Measurements from ENCODE around the gene SLC4A2.

SLC4A2 gene

GRCh38 chr7:151115836-151116418 lies 56.5 kb downstream of the SLC4A2 start:
- peak overlapping the region in 1 of 7 experiments; percentile 14 for H3K4me3 ChIP-seq (ENCODE audit: control insufficient read depth in 1 of 7, extremely low read depth in 1 of 7, insufficient read depth in 4 of 7, low read depth in 2 of 7, low read length in 6 of 7)
- POLR2A ChIA-PET = interaction anchor here (0.5 kb wide), 1 partner anchor 67 kb away, joined by 3 read pairs; no protein-coding TSS in a partner anchor
- WGBS (ENCODE audit: insufficient coverage) = 93% methylated on average over 11 of the region's 14 CpGs

GRCh38 chr7:151116603-151117440 lies 57.4 kb downstream of the SLC4A2 start:
- no peak for DNase-seq
- Histone ChIP-seq H3K27me3 (replicated peaks in 2 of 5; ENCODE audit: control insufficient read depth in 4 of 5, insufficient read depth in 5 of 5, low read length in 4 of 5) (peaks cover 0 to 22% (median 7%) of the 10 kb centered on the region in 5 experiments), H3K4me3 (ENCODE audit: control insufficient read depth in 1 of 7, extremely low read depth in 1 of 7, insufficient read depth in 4 of 7, low read depth in 2 of 7, low read length in 6 of 7) (no peak overlapping the region), H3K27ac (ENCODE audit: insufficient read depth in 1 of 2, low read depth in 1 of 2, low read length in 2 of 2, poor library complexity in 1 of 2, severe bottlenecking in 2 of 2) (no peak overlapping the region), H3K36me3 (ENCODE audit: control insufficient read depth in 4 of 4, insufficient read depth in 4 of 4, low read length in 3 of 4) (peaks cover 0 to 61% (median 37%) of the 10 kb centered on the region in 4 experiments), H3K9me3 (ENCODE audit: control extremely low read depth in 1 of 5, control insufficient read depth in 4 of 5, insufficient read depth in 2 of 5, low read depth in 1 of 5, low read length in 4 of 5) (no peaks in the 10 kb centered on the region), H3K4me1 (ENCODE audit: control extremely low read depth in 1 of 4, control insufficient read depth in 4 of 4, insufficient read depth in 4 of 4, low read length in 3 of 4) (peaks cover 0 to 11% (median 4%) of the 10 kb centered on the region in 4 experiments)
- ChIA-PET POLR2A (no interaction called here), CTCF (interaction anchor here (0.7 to 1.7 kb wide), 5 partner anchors 9 to 95 kb away, joined by 3 to 5 read pairs (median 4); no protein-coding TSS in a partner anchor)
- 96% methylated on average over 24 of the region's 27 CpGs for WGBS (ENCODE audit: insufficient coverage)

More at GRCh38 chr7:151115836-151116418, 56.5 kb downstream of the SLC4A2 start:
- Histone ChIP-seq H3K27me3 (replicated peaks in 2 of 5; ENCODE audit: control insufficient read depth in 4 of 5, insufficient read depth in 5 of 5, low read length in 4 of 5) (peaks cover 0 to 22% (median 7%) of the 10 kb centered on the region in 5 experiments), H3K4me1 (ENCODE audit: control extremely low read depth in 1 of 4, control insufficient read depth in 4 of 4, insufficient read depth in 4 of 4, low read length in 3 of 4) (peaks cover 0 to 11% (median 4%) of the 10 kb centered on the region in 4 experiments), H3K9me3 (ENCODE audit: control extremely low read depth in 1 of 5, control insufficient read depth in 4 of 5, insufficient read depth in 2 of 5, low read depth in 1 of 5, low read length in 4 of 5) (no peaks in the 10 kb centered on the region), H3K27ac (ENCODE audit: insufficient read depth in 1 of 2, low read depth in 1 of 2, low read length in 2 of 2, poor library complexity in 1 of 2, severe bottlenecking in 2 of 2) (no peak overlapping the region), H3K36me3 (ENCODE audit: control insufficient read depth in 4 of 4, insufficient read depth in 4 of 4, low read length in 3 of 4) (peaks cover 0 to 52% (median 33%) of the 10 kb centered on the region in 4 experiments)
- CTCF ChIA-PET = interaction anchor here (0.7 to 1.6 kb wide), 12 partner anchors 8 to 218 kb away, joined by 3 to 5 read pairs (median 3); no protein-coding TSS in a partner anchor
- no peak for DNase-seq

GRCh38 chr7:151117565-151117964 lies 58.2 kb downstream of the SLC4A2 start:
- Histone ChIP-seq H3K36me3 (ENCODE audit: control insufficient read depth in 4 of 4, insufficient read depth in 4 of 4, low read length in 3 of 4) (peaks cover 0 to 62% (median 40%) of the 10 kb centered on the region in 4 experiments), H3K27ac (ENCODE audit: insufficient read depth in 1 of 2, low read depth in 1 of 2, low read length in 2 of 2, poor library complexity in 1 of 2, severe bottlenecking in 2 of 2) (no peak overlapping the region), H3K27me3 (replicated peaks in 2 of 5; ENCODE audit: control insufficient read depth in 4 of 5, insufficient read depth in 5 of 5, low read length in 4 of 5) (peaks cover 0 to 22% (median 7%) of the 10 kb centered on the region in 5 experiments), H3K4me1 (ENCODE audit: control extremely low read depth in 1 of 4, control insufficient read depth in 4 of 4, insufficient read depth in 4 of 4, low read length in 3 of 4) (peaks cover 0 to 11% (median 4%) of the 10 kb centered on the region in 4 experiments), H3K9me3 (ENCODE audit: control extremely low read depth in 1 of 5, control insufficient read depth in 4 of 5, insufficient read depth in 2 of 5, low read depth in 1 of 5, low read length in 4 of 5) (no peaks in the 10 kb centered on the region), H3K4me3 (ENCODE audit: control insufficient read depth in 1 of 7, extremely low read depth in 1 of 7, insufficient read depth in 4 of 7, low read depth in 2 of 7, low read length in 6 of 7) (no peak overlapping the region)
- no peak for DNase-seq
- CTCF ChIA-PET = interaction anchor here (1.7 kb wide), 1 partner anchor 10 kb away, joined by 5 read pairs; no protein-coding TSS in a partner anchor
- POLR2A ChIA-PET = no interaction called here
- WGBS (ENCODE audit: insufficient coverage) = 87% methylated on average over 5 of the region's 12 CpGs

- Histone ChIP-seq H3K27me3 (replicated peaks in 2 of 5; ENCODE audit: control insufficient read depth in 4 of 5, insufficient read depth in 5 of 5, low read length in 4 of 5) (peaks cover 0 to 20% (median 7%) of the 10 kb centered on the region in 5 experiments), H3K27ac (ENCODE audit: insufficient read depth in 1 of 2, low read depth in 1 of 2, low read length in 2 of 2, poor library complexity in 1 of 2, severe bottlenecking in 2 of 2) (no peak overlapping the region), H3K4me3 (ENCODE audit: control insufficient read depth in 1 of 7, extremely low read depth in 1 of 7, insufficient read depth in 4 of 7, low read depth in 2 of 7, low read length in 6 of 7) (no peak overlapping the region), H3K36me3 (ENCODE audit: control insufficient read depth in 4 of 4, insufficient read depth in 4 of 4, low read length in 3 of 4) (peaks cover 0 to 63% (median 45%) of the 10 kb centered on the region in 4 experiments), H3K4me1 (ENCODE audit: control extremely low read depth in 1 of 4, control insufficient read depth in 4 of 4, insufficient read depth in 4 of 4, low read length in 3 of 4) (peaks cover 0 to 11% (median 4%) of the 10 kb centered on the region in 4 experiments), H3K9me3 (ENCODE audit: control extremely low read depth in 1 of 5, control insufficient read depth in 4 of 5, insufficient read depth in 2 of 5, low read depth in 1 of 5, low read length in 4 of 5) (no peaks in the 10 kb centered on the region)
- ChIA-PET CTCF (interaction anchor here (0.9 to 1.7 kb wide), 4 partner anchors 10 to 66 kb away, joined by 3 to 5 read pairs (median 4); no protein-coding TSS in a partner anchor), POLR2A (no interaction called here)
- DNase-seq = no peak
- over 99% methylated on average over 36 of the region's 38 CpGs for WGBS (ENCODE audit: insufficient coverage)
Measured at GRCh38 chr7:151118108-151119054, 59.0 kb downstream of the SLC4A2 start.

- ChIA-PET POLR2A (no interaction called here), CTCF (interaction anchor here (0.8 to 2.1 kb wide), 5 partner anchors 8 to 66 kb away, joined by 3 to 9 read pairs (median 5); no protein-coding TSS in a partner anchor)
Measured at GRCh38 chr7:151119055-151119415, 59.6 kb downstream of the SLC4A2 start.

GRCh38 chr7:151119902-151120301 lies 60.5 kb downstream of the SLC4A2 start:
- Histone ChIP-seq H3K27me3 (replicated peaks in 2 of 5; ENCODE audit: control insufficient read depth in 4 of 5, insufficient read depth in 5 of 5, low read length in 4 of 5) (peaks cover 0 to 7% (median 4%) of the 10 kb centered on the region in 5 experiments), H3K36me3 (ENCODE audit: control insufficient read depth in 4 of 4, insufficient read depth in 4 of 4, low read length in 3 of 4) (peaks cover 0 to 70% (median 47%) of the 10 kb centered on the region in 4 experiments), H3K9me3 (ENCODE audit: control extremely low read depth in 1 of 5, control insufficient read depth in 4 of 5, insufficient read depth in 2 of 5, low read depth in 1 of 5, low read length in 4 of 5) (no peaks in the 10 kb centered on the region), H3K4me3 (ENCODE audit: control insufficient read depth in 1 of 7, extremely low read depth in 1 of 7, insufficient read depth in 4 of 7, low read depth in 2 of 7, low read length in 6 of 7) (no peak overlapping the region), H3K4me1 (ENCODE audit: control extremely low read depth in 1 of 4, control insufficient read depth in 4 of 4, insufficient read depth in 4 of 4, low read length in 3 of 4) (peaks cover 0 to 5% (median under 1%) of the 10 kb centered on the region in 4 experiments), H3K27ac (ENCODE audit: insufficient read depth in 1 of 2, low read depth in 1 of 2, low read length in 2 of 2, poor library complexity in 1 of 2, severe bottlenecking in 2 of 2) (no peak overlapping the region)
- CTCF ChIA-PET = interaction anchor here (0.8 to 2.1 kb wide), 8 partner anchors 9 to 124 kb away, joined by 3 to 9 read pairs (median 4); no protein-coding TSS in a partner anchor
- POLR2A ChIA-PET = no interaction called here
- WGBS (ENCODE audit: insufficient coverage) = 94% methylated on average over 17 of the region's 27 CpGs
- DNase-seq = no peak

More at GRCh38 chr7:151119055-151119415, 59.6 kb downstream of the SLC4A2 start:
- Histone ChIP-seq H3K36me3 (ENCODE audit: control insufficient read depth in 4 of 4, insufficient read depth in 4 of 4, low read length in 3 of 4) (peaks cover 0 to 66% (median 44%) of the 10 kb centered on the region in 4 experiments), H3K27ac (ENCODE audit: insufficient read depth in 1 of 2, low read depth in 1 of 2, low read length in 2 of 2, poor library complexity in 1 of 2, severe bottlenecking in 2 of 2) (no peak overlapping the region), H3K9me3 (ENCODE audit: control extremely low read depth in 1 of 5, control insufficient read depth in 4 of 5, insufficient read depth in 2 of 5, low read depth in 1 of 5, low read length in 4 of 5) (no peaks in the 10 kb centered on the region), H3K4me3 (ENCODE audit: control insufficient read depth in 1 of 7, extremely low read depth in 1 of 7, insufficient read depth in 4 of 7, low read depth in 2 of 7, low read length in 6 of 7) (no peak overlapping the region), H3K4me1 (ENCODE audit: control extremely low read depth in 1 of 4, control insufficient read depth in 4 of 4, insufficient read depth in 4 of 4, low read length in 3 of 4) (peaks cover 0 to 11% (median 4%) of the 10 kb centered on the region in 4 experiments), H3K27me3 (replicated peaks in 2 of 5; ENCODE audit: control insufficient read depth in 4 of 5, insufficient read depth in 5 of 5, low read length in 4 of 5) (peaks cover 0 to 14% (median 6%) of the 10 kb centered on the region in 5 experiments)
- DNase-seq = no peak
- 99% methylated on average over 8 of the region's 13 CpGs for WGBS (ENCODE audit: insufficient coverage)

Data from common myeloid progenitor, CD34-positive (primary cell).